Adrenal gland (tissue), 5 donors: ENCODE data around the gene VEGFB.

Source experiments
- POLR2A ChIP-seq, 2 donors: fragments of 450-650 bp; IDR thresholded peaks; one replicate each; pipeline ENCODE4 v1.6.1; 2017; ENCODE audit warnings: antibody characterized with exemption in 2 of 2, mild to moderate bottlenecking in 2 of 2, moderate library complexity in 1 of 2
- TF ChIP-seq, protein P1 (sequence below), 6 experiments: fragments of 450-650 bp in 4 of 6; fragments of 200-600 bp in 2 of 6; sonication (generic) in 1 of 6; IDR thresholded peaks; 1 replicate in 5 of 6; 2 replicates in 1 of 6; pipeline versions ENCODE4 v1.5.1 to v1.8.0; 2016 to 2021; ENCODE audit warnings: antibody characterized with exemption in 6 of 6, mild to moderate bottlenecking in 2 of 6, moderate library complexity in 1 of 6
- donor health status: DM: no; HTN: no; CAD: no.

DNA sequence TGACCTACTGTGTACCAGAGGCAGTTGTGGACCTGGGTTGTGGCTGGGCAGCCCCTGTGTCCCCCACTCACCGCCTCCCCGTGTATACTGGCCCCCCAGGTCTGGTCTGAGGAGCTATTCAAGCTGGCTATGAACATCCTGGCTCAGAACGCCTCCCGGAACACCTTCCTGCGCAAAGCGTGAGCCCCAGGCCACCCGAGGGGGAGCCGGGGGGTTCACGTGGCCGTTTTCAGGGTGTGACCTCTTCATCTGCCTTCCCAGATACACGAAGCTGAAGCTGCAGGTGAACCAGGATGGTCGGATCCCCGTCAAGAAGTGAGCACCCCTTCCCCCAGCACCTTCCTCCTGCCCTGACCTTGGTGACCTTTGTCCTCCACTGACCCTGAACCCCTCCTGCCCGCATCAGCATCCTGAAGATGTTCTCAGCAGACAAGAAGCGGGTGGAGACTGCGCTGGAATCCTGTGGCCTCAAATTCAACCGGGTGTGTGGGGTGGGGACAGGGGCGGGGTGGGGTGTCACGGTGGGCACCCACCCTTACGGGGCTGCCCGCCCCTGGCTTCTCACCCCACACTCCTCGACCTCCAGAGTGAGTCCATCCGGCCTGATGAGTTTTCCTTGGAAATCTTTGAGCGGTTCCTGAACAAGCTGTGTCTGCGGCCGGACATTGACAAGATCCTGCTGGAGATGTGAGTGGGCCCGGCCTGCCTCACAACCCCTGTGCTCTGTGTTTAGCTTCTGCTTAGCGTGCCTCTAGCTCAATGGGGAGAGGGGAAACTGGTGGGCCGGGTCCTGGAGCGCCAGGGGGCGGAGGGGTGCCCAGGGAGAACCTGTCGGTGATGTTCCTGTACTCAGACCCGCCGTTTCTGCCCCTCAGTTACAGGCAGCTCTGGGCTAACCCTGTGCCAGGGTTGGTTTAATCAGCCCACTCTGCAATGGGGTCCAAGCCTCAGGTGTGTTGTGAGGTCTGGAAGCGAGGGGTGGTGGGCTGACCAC, 21.0 kb downstream of the VEGFB start:
- TF ChIP-seq, protein P1, sequence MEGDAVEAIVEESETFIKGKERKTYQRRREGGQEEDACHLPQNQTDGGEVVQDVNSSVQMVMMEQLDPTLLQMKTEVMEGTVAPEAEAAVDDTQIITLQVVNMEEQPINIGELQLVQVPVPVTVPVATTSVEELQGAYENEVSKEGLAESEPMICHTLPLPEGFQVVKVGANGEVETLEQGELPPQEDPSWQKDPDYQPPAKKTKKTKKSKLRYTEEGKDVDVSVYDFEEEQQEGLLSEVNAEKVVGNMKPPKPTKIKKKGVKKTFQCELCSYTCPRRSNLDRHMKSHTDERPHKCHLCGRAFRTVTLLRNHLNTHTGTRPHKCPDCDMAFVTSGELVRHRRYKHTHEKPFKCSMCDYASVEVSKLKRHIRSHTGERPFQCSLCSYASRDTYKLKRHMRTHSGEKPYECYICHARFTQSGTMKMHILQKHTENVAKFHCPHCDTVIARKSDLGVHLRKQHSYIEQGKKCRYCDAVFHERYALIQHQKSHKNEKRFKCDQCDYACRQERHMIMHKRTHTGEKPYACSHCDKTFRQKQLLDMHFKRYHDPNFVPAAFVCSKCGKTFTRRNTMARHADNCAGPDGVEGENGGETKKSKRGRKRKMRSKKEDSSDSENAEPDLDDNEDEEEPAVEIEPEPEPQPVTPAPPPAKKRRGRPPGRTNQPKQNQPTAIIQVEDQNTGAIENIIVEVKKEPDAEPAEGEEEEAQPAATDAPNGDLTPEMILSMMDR (IDR thresholded peaks at IDR 0.05), result no peak
- TF ChIP-seq POLR2A (IDR thresholded peaks at IDR 0.05), result no peak
